GM04503 (cell line): ENCODE data around the gene WDR82.

Source experiments
- DNase-seq: peaks from one replicate; pipeline ENCODE4 v3.0.0-alpha.2; 2012; ENCODE audit warnings: low read depth

Gene WDR82

GRCh38 chr3:52308308-52308707 is 29.9 kb upstream of the WDR82 start:
- DNase-seq = no peak

- DNase-seq = no peak
These were observed 28.5 kb upstream of the WDR82 start for GRCh38 chr3:52306978-52307377.

DNA sequence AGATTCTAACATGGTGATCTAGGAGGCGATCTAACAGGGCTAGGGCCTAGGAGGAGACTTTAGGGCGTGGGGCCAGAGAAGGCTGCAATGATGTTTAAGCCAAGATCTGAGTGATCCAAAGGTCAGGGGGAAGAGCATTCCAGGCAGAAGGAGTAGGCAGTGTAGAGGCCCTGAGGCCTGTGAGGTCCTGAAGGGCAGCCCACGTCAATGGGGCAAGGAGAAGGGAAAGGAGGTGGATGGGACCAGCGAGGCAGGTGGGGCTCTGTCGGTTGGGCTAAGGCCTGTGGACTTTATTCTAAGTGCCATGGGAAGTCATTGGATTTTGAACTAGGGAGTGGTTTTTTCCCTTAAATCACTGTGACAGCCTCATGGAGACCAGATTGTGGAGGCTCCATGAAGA is 27.5 kb upstream of the WDR82 start:
- no peak for DNase-seq

- no peak for DNase-seq
These were observed 25.4 kb upstream of the WDR82 start for GRCh38 chr3:52303811-52304210.

DNA sequence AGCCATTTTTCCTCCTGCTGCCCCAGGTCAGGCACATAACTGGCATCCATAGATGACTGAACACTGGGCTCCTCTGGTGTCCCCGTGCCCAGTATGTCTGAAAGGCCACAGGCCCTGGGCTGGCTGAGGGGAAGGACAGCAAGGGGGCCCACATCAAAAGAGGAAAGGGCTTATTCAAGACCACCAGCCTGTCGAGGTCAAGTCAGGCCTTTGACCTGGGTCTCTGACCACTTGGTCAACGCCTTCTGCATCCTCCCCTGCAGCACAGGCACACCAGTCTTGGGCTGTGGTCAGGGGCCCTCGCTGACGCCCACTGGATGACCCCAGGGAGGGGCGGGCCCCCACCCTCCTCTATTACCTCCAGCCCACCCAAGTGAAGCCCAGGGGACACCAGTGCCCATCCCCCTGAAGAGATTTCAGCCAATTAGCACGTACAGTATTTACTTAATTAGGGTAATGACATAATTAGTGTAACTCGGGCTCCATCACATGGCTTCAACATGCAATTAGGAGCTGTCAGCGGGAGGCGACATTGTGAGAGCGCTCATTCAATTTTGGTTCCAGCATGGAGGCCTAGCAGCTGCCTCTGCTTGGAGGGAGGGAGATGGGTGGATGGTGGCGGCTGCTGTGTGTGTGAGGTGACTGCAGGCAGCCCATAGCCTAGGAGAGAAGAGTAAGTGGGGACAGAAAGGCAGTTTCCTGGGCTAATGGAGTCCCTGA is 24.1 kb upstream of the WDR82 start:
- no peak for DNase-seq

DNA sequence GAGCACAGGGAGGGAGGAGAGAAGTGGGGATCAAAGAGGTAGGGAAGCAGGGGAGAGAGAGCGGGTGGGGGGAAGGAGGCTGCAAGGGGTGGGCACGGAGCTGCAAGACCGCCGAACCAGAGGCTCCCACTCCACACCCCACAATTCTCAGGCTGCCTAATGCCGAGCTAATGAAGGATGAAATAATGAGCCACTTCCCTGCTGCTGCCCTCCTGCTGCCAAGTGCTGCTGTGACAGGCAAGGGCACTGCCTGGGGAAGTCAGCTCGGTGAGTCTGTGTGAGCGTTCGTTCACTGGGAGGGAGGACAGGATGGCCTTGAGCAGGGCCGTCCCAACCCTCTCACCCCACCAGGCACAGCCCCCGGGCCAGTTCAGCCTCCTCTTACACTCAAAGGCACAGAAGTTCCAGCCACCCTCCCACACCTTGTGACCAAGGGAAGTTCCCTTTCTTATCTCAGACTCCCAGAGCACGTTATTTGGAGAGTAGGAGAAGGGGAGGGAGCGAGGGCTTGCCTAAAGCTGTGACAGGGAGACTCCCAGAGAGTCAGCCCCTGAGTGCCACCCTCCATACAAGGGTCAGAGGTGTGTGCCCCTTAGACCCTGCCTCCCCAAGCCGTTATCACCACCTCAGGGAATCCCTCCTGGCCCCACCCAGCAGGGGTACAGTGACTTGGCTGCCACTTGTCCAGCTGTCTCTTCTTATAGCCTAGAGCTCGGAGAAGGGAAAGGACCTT is 21.6 kb upstream of the WDR82 start:
- no peak for DNase-seq

DNA sequence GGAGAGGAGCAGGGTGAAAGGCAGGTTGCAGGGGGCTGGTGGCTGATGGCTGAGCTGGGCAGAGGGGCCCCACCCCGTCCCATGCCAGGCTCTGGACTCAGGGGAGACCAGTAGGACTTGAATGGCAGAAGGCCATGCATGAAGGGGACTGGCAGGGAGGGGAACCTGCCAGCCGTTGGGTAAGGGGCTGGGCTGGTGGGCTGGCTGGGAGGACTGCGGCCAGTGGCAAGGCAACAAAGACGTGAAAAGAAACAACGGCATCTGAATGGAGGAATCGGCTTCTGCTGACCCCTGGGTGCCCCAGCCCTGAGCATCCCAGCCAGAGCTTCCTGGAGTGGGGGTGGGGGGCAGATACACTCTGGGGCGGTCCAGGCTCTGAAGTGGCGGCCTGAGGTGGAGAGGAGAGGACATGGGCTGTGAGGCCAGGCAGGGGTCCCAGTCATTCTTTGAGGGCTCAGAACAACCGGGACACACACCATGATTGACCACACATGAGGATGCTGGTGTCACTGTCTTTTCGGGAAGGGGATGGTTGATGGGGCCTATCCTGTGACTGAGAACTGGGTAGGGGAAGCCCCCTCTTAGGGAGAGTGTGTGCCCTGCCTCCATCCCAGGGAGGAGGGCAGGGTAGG is 20.9 kb upstream of the WDR82 start:
- no peak for DNase-seq

- no peak for DNase-seq
These were observed 20.0 kb upstream of the WDR82 start for GRCh38 chr3:52298149-52299098.

- DNase-seq = no peak
These were observed 19.0 kb upstream of the WDR82 start for GRCh38 chr3:52297242-52298148.

DNA sequence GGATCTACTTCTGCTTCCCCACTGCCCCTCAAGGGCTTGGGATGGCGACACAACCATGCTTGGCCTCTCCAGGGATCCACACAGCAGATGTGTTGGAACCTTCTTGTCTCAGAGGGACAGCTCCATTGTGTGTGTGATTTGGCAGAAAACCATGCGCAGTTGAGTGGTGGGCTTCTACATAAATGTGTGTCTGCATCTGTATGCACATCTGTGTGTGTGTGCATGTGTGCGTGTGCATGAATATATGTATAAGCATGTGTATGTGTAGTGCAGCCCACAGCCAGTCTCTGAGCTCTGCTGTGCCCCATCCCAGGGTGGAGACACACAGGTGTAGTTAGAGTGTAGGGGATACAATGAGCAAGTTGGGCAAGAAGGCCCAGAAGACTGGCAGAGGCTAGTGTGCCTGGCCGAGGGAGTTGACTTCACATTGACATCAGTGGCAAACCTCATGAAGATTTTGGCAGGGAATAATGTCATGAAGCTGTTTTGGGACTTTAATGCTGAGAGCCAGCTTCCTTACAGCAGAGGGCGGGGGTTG is 17.3 kb upstream of the WDR82 start:
- no peak for DNase-seq

DNA sequence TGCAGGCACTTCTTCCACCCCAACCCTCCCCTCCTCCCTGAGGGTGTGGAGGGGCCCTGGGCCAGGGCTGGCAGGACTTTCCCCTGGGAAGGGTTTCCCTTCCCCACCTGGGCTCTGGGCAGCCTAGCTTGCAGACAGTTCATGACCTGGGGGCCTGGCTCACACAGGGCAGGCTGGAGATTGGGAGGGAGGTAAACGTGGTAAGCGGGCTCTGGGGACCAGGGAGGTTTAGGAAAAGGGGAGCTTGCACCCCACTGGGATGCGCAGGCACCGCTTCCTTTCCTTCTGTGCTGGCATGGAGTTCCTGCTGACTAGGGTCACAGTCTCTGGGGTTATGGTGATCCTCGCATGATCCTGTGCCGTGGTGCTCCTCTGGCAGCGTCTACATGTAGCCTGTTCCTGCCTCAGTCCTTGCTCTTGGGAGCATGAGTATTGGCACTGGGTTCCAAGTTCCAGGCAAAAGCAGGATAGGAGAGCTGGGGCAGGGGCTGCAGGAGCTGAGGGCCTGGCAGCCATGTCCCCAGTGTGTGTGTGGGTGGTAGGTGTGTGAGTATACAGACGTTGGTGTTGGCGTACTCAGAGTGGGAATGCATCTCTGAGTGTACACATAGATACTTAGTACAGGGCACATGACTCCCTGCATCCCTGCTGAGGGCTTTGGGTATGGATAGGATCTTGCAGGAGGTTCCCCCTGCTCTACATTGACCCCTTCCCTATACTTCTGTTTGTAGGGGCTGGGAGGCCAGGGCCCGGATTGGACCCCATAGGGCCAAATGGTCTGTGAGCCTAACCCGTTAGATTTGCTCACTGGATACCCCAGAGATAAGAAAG is 16.1 kb upstream of the WDR82 start:
- no peak for DNase-seq

GRCh38 chr3:52293491-52294319 is 15.3 kb upstream of the WDR82 start:
- no peak for DNase-seq

GRCh38 chr3:52292247-52293065 is 14.0 kb upstream of the WDR82 start:
- no peak for DNase-seq

- DNase-seq = no peak
These were observed 13.2 kb upstream of the WDR82 start for GRCh38 chr3:52291508-52292181.

GRCh38 chr3:52290596-52291507 is 12.4 kb upstream of the WDR82 start:
- DNase-seq = no peak
